Left colon (tissue), 2 donors: ENCODE measurements around the gene SLC30A5. TPM values are rescaled to one million over a fixed set of nuclear protein-coding genes. Genes with fewer than 3 reads are reported as not detected.
"Not testable (repeated sequence)": the region's sequence is repeated elsewhere in the genome, so short reads cannot be mapped to it uniquely, and the experiment has no call there.

Source experiments
- ATAC-seq: fragments of 200-7000 bp; cut with Tn5 transposase; one replicate; pipeline ENCODE4 v1.9.1; 2020; ENCODE audit warnings: mild to moderate bottlenecking, moderate library complexity
- DNase-seq, 2 donors: peaks; one replicate each; pipeline ENCODE4 v3.0.0-alpha.2; 2020
- intact Hi-C, 2 donors: fragments of 100-400 bp; cut with DNase I in 1 of 2; cut with micrococcal nuclease in 1 of 2; formaldehyde crosslinking; loops; one replicate each; pipeline versions ENCODE4 v1.11.2 to v1.14.0; 2022; cut with DNase I, micrococcal nuclease
- long read RNA-seq: library from polyadenylated mRNA; unstranded; transcript quantifications from one replicate; pipeline ENCODE4 v2.0.0, GENCODE V29; 2021
- total RNA-seq, 2 donors: library from RNA; stranded (reverse); fragmentation: NEBNext Ultra II Directional; extraction: Animal tissue kit (Norgen Biotek cat#: 25700); gene quantifications; one replicate each; pipeline ENCODE4 v1.2.1, GENCODE V29; 2021
- donor health status: DM: no; HTN: no; CAD: no.
- donor health status: DM: yes; HTN: yes; CAD: no.

Gene SLC30A5
- total RNA-seq = 10 to 100 TPM; 47.1 to 48.2 TPM
- long read RNA-seq, full-length matches to known transcripts = 68 of 112 reads
- long read RNA-seq, partial matches to known transcripts = 5 of 112 reads
- long read RNA-seq, other reads (novel, unspliced or antisense) = 39 of 112 reads

- peak; percentile 98 for ATAC-seq
- peak; percentile 98 to 100 for DNase-seq
- intact Hi-C loops = no loop called here
Measured at GRCh38 chr5:69093771-69094482, at the start of gene SLC30A5. SLC30A5 (plus strand) TSS chr5:69094014; CDS start chr5:69094256, 242 bp downstream.

GRCh38 chr5:69045213-69045612 lies 48.6 kb upstream of the SLC30A5 start:
- ATAC-seq, intact Hi-C loops, DNase-seq: not testable (repeated sequence)

- no peak for DNase-seq
- no peak for ATAC-seq
- intact Hi-C loops = no loop called here
Measured at GRCh38 chr5:69046375-69046957, 47.3 kb upstream of the SLC30A5 start.

GRCh38 chr5:69048230-69048629 lies 45.6 kb upstream of the SLC30A5 start:
- ATAC-seq = no peak
- DNase-seq = no peak
- intact Hi-C loops = no loop called here

GRCh38 chr5:69049151-69049550 lies 44.7 kb upstream of the SLC30A5 start:
- DNase-seq (no peak), ATAC-seq (no peak)
- intact Hi-C loops = no loop called here

GRCh38 chr5:69049796-69050195 lies 44.0 kb upstream of the SLC30A5 start:
- intact Hi-C loops = no loop called here
- DNase-seq (no peak), ATAC-seq (no peak)

- intact Hi-C loops = no loop called here
- ATAC-seq (no peak), DNase-seq (no peak)
Measured at GRCh38 chr5:69050214-69050613, 43.6 kb upstream of the SLC30A5 start.

GRCh38 chr5:69052181-69052580 lies 41.6 kb upstream of the SLC30A5 start:
- ATAC-seq = no peak
- intact Hi-C loops = no loop called here
- no peak for DNase-seq

- ATAC-seq (no peak), DNase-seq (no peak)
- intact Hi-C loops = no loop called here
Measured at GRCh38 chr5:69074664-69075521, 18.9 kb upstream of the SLC30A5 start.

DNA sequence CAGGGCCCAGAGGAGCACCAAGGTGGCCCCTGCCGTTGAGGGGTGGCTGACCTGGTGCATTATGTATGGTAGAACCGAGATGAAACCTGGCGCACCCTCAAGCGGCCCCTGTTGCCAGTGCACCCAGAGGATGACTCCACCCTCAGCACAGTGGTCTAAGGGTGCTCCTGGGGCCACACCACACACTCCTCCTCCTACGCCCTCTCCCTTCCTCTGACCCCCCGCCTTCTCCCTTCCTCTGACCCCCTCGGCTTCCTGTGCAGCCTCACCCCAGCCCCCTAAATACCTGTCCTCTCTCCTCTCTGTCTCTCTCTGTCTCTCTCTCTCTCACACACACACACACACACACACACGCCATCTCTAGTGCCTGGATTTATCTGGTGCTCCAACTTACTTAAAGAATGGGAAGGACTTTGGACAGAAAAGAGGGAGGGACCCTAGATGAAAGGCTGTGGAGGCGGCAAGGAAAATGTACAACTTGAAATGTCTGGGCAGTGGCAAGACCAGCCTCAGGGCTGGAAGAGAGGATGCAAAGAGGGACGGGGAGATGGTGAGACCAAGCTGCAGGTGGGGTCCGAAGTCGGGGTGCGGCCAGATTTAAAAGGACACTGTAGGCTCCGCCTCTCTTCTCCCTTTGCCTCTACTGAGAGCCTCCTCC lies 18.2 kb upstream of the SLC30A5 start:
- intact Hi-C loops = no loop called here
- DNase-seq (no peak), ATAC-seq (peak; percentile 96)

- DNase-seq (no peak), ATAC-seq (peak; percentile 40)
- intact Hi-C loops = no loop called here
Measured at GRCh38 chr5:69078921-69079540, 14.8 kb upstream of the SLC30A5 start.

DNA sequence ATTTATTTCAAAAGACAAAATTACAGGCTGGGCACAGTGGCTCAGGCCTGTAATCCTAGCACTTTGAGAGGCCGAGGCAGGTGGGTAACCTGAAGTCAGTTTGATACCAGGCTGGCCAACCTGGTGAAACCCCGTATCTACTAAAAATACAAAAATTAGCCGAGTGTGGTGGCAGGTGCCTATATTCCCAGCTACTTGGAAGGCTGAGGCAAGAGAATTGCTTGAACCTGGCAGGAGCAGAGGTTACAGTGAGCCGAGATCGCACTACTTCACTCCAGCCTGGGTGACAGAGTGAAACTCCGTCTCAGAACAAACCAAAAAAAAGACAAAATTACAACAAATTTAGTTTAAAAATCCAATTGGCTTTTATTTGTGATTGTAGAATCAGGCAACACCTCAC lies 14.3 kb upstream of the SLC30A5 start:
- intact Hi-C loops = no loop called here
- ATAC-seq = no peak

DNA sequence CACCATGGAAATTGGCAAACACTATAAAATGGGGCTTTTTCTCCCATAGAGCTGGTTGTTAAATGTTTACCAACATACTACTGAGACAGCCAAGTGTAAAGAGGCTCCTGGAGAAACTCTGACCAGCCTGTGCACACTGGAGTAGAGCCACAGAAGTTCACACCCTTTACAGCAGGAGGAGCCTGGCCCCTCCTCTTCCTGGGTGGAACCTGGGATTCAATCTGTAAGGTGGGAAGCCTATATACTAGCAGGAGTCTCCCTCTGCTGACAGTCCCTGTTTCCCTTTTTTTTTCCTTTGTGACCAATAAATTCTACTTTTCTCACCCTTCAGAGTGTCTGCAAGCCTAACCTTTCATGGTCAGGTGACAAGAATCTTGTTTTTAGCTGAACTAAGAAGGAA lies 10.4 kb upstream of the SLC30A5 start:
- ATAC-seq (peak; percentile 100), DNase-seq (peak; percentile 59 to 66)
- intact Hi-C loops = no loop called here

More for the DNA sequence above, 14.3 kb upstream of the SLC30A5 start:
- DNase-seq = no peak

DNA sequence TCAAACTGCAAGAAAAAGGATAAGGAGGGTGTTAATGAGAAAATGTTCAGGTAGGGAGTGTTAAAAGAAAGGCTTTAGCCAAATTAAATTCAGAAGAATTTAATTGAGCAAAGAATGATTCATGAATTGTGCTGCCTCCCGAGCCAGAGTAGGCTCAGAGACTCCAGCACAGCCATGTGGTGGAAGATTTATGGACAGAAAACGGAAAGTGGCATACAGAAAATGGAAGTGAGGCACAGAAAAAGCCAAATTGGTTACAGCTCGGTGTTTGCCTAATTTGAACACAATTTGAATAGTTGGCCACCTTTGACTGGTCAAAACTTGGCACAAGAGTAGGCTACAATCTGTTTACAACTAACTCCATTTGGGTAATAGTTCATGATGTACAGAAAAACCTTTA lies 9.6 kb upstream of the SLC30A5 start:
- intact Hi-C loops = no loop called here
- no peak for ATAC-seq
- no peak for DNase-seq

DNA sequence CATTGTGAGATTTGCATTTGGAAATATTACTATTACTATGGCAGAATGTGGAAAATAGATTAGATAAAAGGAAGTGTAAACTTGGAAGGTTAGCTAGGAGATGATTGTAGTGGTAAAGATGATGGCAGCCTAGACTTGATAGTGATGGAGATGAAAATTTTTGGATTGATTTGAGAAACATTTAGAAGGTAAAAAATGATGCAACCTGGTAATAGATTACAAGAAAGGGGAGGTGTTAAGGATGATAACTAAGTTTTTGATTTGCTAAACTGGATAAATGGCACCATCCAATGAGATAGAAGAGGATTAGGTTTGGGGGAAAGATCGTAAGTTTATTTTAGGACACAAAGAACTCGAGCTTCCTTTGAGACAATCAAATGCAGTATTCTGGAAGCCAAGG lies 8.9 kb upstream of the SLC30A5 start:
- DNase-seq (no peak), ATAC-seq (no peak)
- intact Hi-C loops = no loop called here

- ATAC-seq (no peak), DNase-seq (no peak)
- intact Hi-C loops = no loop called here
Measured at GRCh38 chr5:69086206-69086605, 7.6 kb upstream of the SLC30A5 start.

DNA sequence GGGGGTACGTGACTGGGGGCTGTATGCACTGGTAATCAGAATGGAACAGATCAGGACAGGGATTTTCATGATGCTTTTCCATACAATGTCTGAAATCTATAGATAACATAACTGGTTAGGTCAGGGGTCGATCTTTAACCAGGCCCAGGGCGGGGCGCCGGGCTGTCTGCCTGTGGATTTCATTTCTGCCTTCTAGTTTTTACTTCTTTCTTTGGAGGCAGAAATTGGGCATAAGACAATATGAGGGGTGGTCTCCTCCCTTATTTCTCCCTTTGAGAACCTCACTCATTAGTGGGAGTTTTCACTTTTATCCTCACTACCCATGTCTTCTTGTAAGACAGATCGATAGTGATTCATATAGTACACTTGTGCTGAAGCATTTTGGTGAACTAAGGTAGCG lies 5.8 kb upstream of the SLC30A5 start:
- intact Hi-C loops, DNase-seq, ATAC-seq: not testable (repeated sequence)

DNA sequence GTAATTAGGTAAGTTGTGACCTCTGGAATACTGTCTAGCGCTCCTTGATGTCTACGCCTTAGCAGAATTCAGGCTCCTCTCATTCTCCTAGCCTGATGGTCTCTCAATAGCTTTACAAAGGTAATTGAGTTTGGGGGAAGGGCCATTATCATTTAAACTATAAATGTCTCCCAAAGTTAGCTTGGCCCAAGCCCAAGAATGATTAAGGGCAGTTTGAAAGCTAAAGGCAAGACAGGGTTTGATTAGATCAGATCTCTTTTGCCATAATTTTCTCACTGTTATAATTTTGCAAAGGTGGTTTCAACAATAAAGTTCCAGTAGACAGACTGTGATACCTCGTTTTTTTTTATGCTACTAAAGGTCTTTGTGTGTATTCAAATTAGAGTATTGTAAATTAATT lies 3.7 kb upstream of the SLC30A5 start:
- no peak for DNase-seq
- intact Hi-C loops = no loop called here
- no peak for ATAC-seq

DNA sequence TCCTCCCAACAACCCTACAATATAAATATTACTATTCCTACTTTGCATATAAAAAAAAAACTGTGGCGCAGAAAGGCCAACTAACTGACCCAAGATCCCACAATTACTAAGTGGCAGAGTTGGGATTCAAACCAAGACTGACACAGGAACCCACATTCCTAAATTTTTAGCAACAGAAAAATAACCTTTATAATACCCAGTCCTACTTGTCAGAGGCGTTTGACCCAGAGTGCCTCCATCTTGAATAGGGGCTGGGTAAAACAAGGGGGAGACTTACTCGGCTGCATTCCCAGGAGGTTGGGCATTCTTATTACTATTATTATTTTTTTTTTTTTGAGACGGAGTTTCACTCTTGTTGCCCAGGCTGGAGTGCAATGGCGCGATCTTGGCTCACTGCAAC lies 2.0 kb upstream of the SLC30A5 start:
- no peak for ATAC-seq
- no peak for DNase-seq
- intact Hi-C loops = no loop called here
